A549 (cell line): ENCODE measurements around the gene ERN1.

Experiments
- CEBPB ChIP-seq, 2 experiments: fragments of >200 bp in 1 of 2; sonication (Bioruptor Twin) in 1 of 2; formaldehyde crosslinking in 1 of 2; IDR thresholded peaks; 2 replicates each; pipeline ENCODE4 v1.6.1; 2012 to 2016
- CTCF ChIP-seq: fragments of >200 bp; sonication (Bioruptor Twin); formaldehyde crosslinking; IDR thresholded peaks from 3 replicates; pipeline ENCODE4 v1.5.1; 2016
- EHMT2 ChIP-seq: fragments of 200-600 bp; sonication (generic); IDR thresholded peaks from 2 replicates; pipeline ENCODE4 v1.6.1; 2016; ENCODE audit warnings: antibody characterized with exemption, low read depth, mild to moderate bottlenecking, moderate library complexity
- EP300 ChIP-seq, 2 experiments: fragments of >200 bp; sonication (Bioruptor Twin); formaldehyde crosslinking; IDR thresholded peaks; 2 replicates in 1 of 2; 3 replicates in 1 of 2; pipeline ENCODE4 v1.6.1; 2016 to 2017
- ESRRA ChIP-seq: fragments of 150-350 bp; IDR thresholded peaks from 2 replicates; pipeline ENCODE4 v1.6.1; 2014; ENCODE audit warnings: mild to moderate bottlenecking, low read length, borderline replicate concordance
- JUN ChIP-seq, 2 experiments: fragments of >200 bp; sonication (Bioruptor Twin); formaldehyde crosslinking; IDR thresholded peaks; 2 replicates in 1 of 2; 3 replicates in 1 of 2; pipeline ENCODE4 v1.6.1; 2016 to 2017
- MAX ChIP-seq: IDR thresholded peaks from 2 replicates; pipeline ENCODE4 v1.6.1; 2012
- MYC ChIP-seq: IDR thresholded peaks from 2 replicates; pipeline ENCODE4 v1.6.1; 2012; ENCODE audit warnings: mild to moderate bottlenecking, inconsistent platforms, low read length, improper control_type of control experiment, borderline replicate concordance
- POLR2A ChIP-seq: IDR thresholded peaks from 2 replicates; pipeline ENCODE4 v1.6.1; 2012; ENCODE audit warnings: mild to moderate bottlenecking, low read length
- RAD21 ChIP-seq, 2 experiments: fragments of >200 bp in 1 of 2; sonication (Bioruptor Twin) in 1 of 2; formaldehyde crosslinking in 1 of 2; IDR thresholded peaks in 1 of 2; conservative IDR thresholded peaks in 1 of 2; 2 replicates in 1 of 2; 3 replicates in 1 of 2; pipeline ENCODE4 v1.6.1; 2012 to 2018; ENCODE audit warnings: inconsistent platforms in 1 of 2
- RFX5 ChIP-seq: fragments of 450-650 bp; IDR thresholded peaks from 2 replicates; pipeline ENCODE4 v1.7.1; 2014; ENCODE audit warnings: antibody characterized with exemption, mild to moderate bottlenecking, moderate library complexity
- USF2 ChIP-seq: fragments of 450-650 bp; IDR thresholded peaks from 2 replicates; pipeline ENCODE4 v1.6.1; 2014; ENCODE audit warnings: antibody characterized with exemption

- TF ChIP-seq EP300 (IDR thresholded peaks at IDR 0.05): peak in 1 of 2 experiments; percentile 30; a peak in 2 of 5 replicates
- TF ChIP-seq CTCF: no peak
- TF ChIP-seq USF2: no peak
- TF ChIP-seq RAD21 (conservative IDR thresholded peaks at IDR 0.05 in 1 of 2, IDR thresholded peaks at IDR 0.05 in 1 of 2): no peak
- TF ChIP-seq RFX5: peak; percentile 87; the same call in 1 of the 2 replicates
- TF ChIP-seq MAX: no peak
- no peak for TF ChIP-seq EHMT2
- no peak for TF ChIP-seq MYC
- TF ChIP-seq CEBPB (IDR thresholded peaks at IDR 0.05): peak; percentile 91
- peak; percentile 27 to 34; a peak in 2 of 5 replicates for TF ChIP-seq JUN (IDR thresholded peaks at IDR 0.05)
- no peak for TF ChIP-seq POLR2A
- no peak for TF ChIP-seq ESRRA
Observed at GRCh38 chr17:64057701-64058263, 72.2 kb downstream of the ERN1 start.
